AG09319 (cell line): ENCODE results near the gene NPAS1.

Experiments used
- DNase-seq: peaks from one replicate; pipeline ENCODE4 v3.0.0-alpha.2; 2010; ENCODE audit warnings: low read depth; ENCODE audit errors: extremely low read depth
- TF ChIP-seq, protein P1 (sequence below): IDR thresholded peaks from 2 replicates; pipeline ENCODE4 v1.5.1; 2011; ENCODE audit warnings: low read depth, mild to moderate bottlenecking, inconsistent platforms, low read length, moderate library complexity

NPAS1 gene

DNA sequence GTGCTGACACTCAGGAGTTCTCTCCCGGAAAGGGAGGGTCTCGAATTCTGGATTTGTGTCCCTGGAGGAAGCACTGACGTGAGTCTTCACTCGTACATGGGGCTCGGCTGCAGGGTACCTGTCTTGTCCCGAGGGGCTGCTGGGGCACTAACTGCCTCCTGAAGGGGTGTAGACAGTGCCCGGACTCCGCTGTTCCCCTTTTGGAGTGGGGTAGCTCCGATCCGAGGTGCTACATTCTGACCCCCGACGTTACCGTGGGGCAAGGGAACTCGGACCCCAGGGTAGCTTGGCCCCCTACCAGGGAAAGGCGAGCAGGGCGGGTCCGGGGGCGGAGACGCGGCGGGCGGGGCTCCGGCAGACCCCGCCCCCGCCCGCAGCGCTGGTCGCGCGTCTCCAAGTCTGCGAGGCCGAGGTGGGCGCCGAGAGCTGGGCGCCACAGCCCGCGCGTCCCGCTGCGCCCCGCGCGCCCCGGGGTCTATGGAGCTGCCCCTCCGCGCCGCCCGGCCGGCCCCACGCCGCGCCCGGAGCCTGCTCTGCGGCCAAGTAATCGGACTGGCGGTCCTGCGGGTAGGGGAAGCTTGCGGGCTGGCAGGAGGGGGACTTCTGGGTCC, at the start of gene NPAS1:
Gene NPAS1 (plus strand): TSS at position 407 of the 611 bp plus-strand sequence. CDS start 1,211 bp downstream, outside the sequence.
- TF ChIP-seq, protein P1, sequence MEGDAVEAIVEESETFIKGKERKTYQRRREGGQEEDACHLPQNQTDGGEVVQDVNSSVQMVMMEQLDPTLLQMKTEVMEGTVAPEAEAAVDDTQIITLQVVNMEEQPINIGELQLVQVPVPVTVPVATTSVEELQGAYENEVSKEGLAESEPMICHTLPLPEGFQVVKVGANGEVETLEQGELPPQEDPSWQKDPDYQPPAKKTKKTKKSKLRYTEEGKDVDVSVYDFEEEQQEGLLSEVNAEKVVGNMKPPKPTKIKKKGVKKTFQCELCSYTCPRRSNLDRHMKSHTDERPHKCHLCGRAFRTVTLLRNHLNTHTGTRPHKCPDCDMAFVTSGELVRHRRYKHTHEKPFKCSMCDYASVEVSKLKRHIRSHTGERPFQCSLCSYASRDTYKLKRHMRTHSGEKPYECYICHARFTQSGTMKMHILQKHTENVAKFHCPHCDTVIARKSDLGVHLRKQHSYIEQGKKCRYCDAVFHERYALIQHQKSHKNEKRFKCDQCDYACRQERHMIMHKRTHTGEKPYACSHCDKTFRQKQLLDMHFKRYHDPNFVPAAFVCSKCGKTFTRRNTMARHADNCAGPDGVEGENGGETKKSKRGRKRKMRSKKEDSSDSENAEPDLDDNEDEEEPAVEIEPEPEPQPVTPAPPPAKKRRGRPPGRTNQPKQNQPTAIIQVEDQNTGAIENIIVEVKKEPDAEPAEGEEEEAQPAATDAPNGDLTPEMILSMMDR, result no peak
- DNase-seq, result no peak

GRCh38 chr19:46970815-46971214, 48.8 kb upstream of the NPAS1 start:
- DNase-seq, result peak; percentile 84
- TF ChIP-seq, protein P1, result no peak

GRCh38 chr19:46972311-46972710, 47.3 kb upstream of the NPAS1 start:
- TF ChIP-seq, protein P1, result no peak
- DNase-seq, result no peak

DNA sequence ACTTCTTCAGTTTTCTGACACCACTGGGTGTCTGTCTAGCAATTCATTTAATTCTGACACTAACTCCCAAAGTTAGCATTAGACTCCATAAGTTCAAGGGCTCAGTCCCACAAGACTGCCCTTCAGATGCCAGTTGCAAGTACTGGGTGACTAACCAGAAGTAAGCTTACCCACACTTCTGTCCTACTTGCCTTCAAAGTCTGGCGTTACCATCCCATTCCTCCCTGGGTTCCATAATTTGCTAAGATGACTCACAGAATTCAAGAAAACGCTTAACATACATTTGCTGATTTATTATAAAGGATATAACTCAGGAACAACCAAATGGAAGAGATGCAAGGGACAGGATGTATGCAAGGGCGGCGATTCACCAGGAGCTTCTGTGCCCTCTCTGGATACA, 45.5 kb upstream of the NPAS1 start:
- DNase-seq, result no peak
- TF ChIP-seq, protein P1, result no peak

DNA sequence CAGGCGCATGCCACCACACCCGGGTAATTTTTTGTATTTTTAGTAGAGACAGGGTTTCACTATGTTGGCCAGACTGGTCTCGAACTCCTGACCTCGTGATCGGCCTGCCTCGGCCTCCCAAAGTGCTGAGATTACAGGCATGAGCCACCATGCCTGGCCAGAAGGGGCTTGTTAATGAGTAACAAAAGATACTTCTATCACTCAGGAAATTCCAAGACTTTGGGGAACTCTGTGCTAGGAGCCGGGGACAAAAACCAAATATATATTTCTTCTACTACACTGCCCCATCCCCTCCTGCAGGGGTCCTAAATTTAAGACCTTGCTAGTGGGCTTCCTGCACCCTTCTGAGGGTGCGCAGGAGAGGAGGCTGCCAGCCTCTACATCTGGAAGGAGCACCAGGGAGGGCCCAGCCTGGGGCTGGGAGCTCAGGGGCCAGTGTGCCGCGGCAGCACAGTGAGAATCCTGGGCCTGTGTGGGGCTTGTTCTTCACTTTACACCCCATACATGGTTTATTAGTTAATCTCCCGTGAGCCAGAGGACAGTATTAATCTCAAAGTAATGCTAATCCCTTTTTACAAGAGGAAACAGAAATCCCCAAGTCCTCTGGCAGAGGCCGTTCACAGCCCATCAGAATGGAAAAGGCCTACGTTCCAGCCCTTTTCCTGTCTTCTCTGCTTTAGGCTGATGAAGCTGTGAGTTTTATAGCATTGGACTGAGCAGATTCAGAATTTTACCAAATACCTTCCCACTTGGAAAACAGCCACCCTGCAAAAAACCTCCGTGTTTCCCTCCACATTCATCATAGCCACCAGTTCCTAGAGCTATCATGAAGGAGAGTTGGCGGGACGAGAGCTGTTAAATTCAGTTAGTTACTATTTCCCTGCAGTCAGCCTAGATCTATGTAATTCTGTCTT, 44.4 kb upstream of the NPAS1 start:
- TF ChIP-seq, protein P1, result no peak
- no peak for DNase-seq

- DNase-seq, result peak; percentile 99
- TF ChIP-seq, protein P1, result no peak
These were observed 43.5 kb upstream of the NPAS1 start for GRCh38 chr19:46975925-46976782.
